ENCODE data around the gene ATP1B3. TPM values are rescaled to one million over a fixed set of nuclear protein-coding genes. Genes with fewer than 3 reads are reported as not detected.

Gene ATP1B3
- total and polyA plus RNA-seq, 9 of the 15 experiments (the other 6 are each of a cell fraction or from before 2014, with no cell fraction given) = 48.3 to 202 (median 123) TPM

- FAIRE-seq = no peak
These were observed 39.3 kb downstream of the ATP1B3 start for GRCh38 chr3:141915766-141916165.

More at GRCh38 chr3:141915766-141916165, 39.3 kb downstream of the ATP1B3 start:
- CTCF ChIA-PET (ENCODE audit: low intra/inter-chr PET ratio) = no interaction called here
- Histone ChIP-seq H2AFZ (ENCODE audit: low read depth, low read length) (no peak overlapping the region), H3K9ac (ENCODE audit: insufficient read depth in 1 of 2, low read depth in 2 of 2, low read length in 2 of 2) (no peak overlapping the region), H3K4me1 (replicated peaks in 1 of 2; ENCODE audit: control insufficient read depth in 2 of 2, insufficient read depth in 2 of 2, low read length in 2 of 2) (no peaks in the 10 kb centered on the region), H4K20me1 (replicated peaks; ENCODE audit: control insufficient read depth, insufficient read depth, low read length) (no peaks in the 10 kb centered on the region), H3K4me2 (ENCODE audit: insufficient read depth, low read length) (no peak overlapping the region), H3K79me2 (ENCODE audit: control insufficient read depth, insufficient read depth, low read length) (no peaks in the 10 kb centered on the region), H3K36me3 (ENCODE audit: control insufficient read depth, insufficient read depth, low read length) (peaks cover 91% of the 10 kb centered on the region), H3K4me3 (no peak overlapping the region), H3K9me1 (ENCODE audit: control insufficient read depth, insufficient read depth, low read length) (no peaks in the 10 kb centered on the region), H3K9me3 (replicated peaks; ENCODE audit: control insufficient read depth, insufficient read depth, low read depth, low read length) (peaks cover 4% of the 10 kb centered on the region; the same call in 1 of the 2 replicates), H3K27me3 (ENCODE audit: control insufficient read depth in 2 of 2, insufficient read depth in 2 of 2, low read length in 2 of 2) (no peaks in the 10 kb centered on the region), H3K27ac (ENCODE audit: extremely low read depth, low read depth, low read length) (no peak overlapping the region)
- 90% methylated on average over 2 of the region's 2 CpGs for WGBS (ENCODE audit: insufficient coverage, low coverage, missing lambda C conversion rate)
- ATAC-seq (no peak), DNase-seq (ENCODE audit: extremely low read depth in 1 of 4, low spot score in 3 of 4) (no peak)
- intact Hi-C loops (cut with micrococcal nuclease) = loop anchor here (10.0 kb wide), 1 partner anchor 341 kb away; no protein-coding TSS in a partner anchor
- BruUV-seq (replicated peaks) = TSS peak; percentile 4
- in situ Hi-C loops (cut with MboI) = no loop called here
- no peak for TF ChIP-seq CEBPZ (IDR thresholded peaks at IDR 0.05; ENCODE audit: borderline replicate concordance, low read depth, low read length)
- POLR2A ChIA-PET = no interaction called here
